Large intestine (tissue), 3 donors: ENCODE results near the gene COX8A. TPM values are rescaled to one million over a fixed set of nuclear protein-coding genes. Genes with fewer than 3 reads are reported as not detected.

Experiments
- DNase-seq, 2 donors: peaks; one replicate each; pipeline versions ENCODE4 v3.0.0 to v3.0.0-alpha.2; 2013
- H3K27ac ChIP-seq: one replicate; pipeline ENCODE4 v1.5.1; 2013; ENCODE audit warnings: low read length
- H3K27me3 ChIP-seq: 2 replicates; pipeline ENCODE4 v1.6.1; 2013; ENCODE audit warnings: low read length; ENCODE audit not compliant: control insufficient read depth, insufficient read depth
- H3K36me3 ChIP-seq: 2 replicates; pipeline ENCODE4 v1.6.1; 2013; ENCODE audit warnings: low read length; ENCODE audit not compliant: control insufficient read depth, insufficient read depth
- H3K4me1 ChIP-seq: one replicate; pipeline ENCODE4 v1.6.1; 2013; ENCODE audit warnings: low read length; ENCODE audit not compliant: control insufficient read depth, insufficient read depth
- H3K4me3 ChIP-seq: one replicate; pipeline ENCODE4 v1.5.1; 2013; ENCODE audit warnings: low read length
- H3K9me3 ChIP-seq: one replicate; pipeline ENCODE4 v1.6.1; 2013; ENCODE audit warnings: mild to moderate bottlenecking, low read depth, low read length, moderate library complexity; ENCODE audit not compliant: control insufficient read depth
- WGBS: methylation state at CpG from one replicate; pipeline ENCODE4 v1.1.5; 2013; ENCODE audit warnings: low lambda C conversion rate; ENCODE audit not compliant: insufficient coverage; 5-methylcytosine and 5-hydroxymethylcytosine counted together
- polyA plus RNA-seq: library from polyadenylated mRNA; unstranded; fragments of 120-200 nt; gene quantifications from one replicate; pipeline ENCODE4 v1.2.1, GENCODE V29; 2013

COX8A gene
- polyA plus RNA-seq, 1 donor, result 331 TPM

- H3K4me1 ChIP-seq, result peaks cover 16% of the 10 kb centered on the region
- DNase-seq, result no peak
- peaks cover 33% of the 10 kb centered on the region for H3K27me3 ChIP-seq
- no peaks in the 10 kb centered on the region for H3K36me3 ChIP-seq
- WGBS, result no CpG with 5 or more reads among the region's 8 CpGs
- H3K4me3 ChIP-seq, result no peak overlapping the region
- peaks cover 21% of the 10 kb centered on the region for H3K9me3 ChIP-seq
- H3K27ac ChIP-seq, result no peak overlapping the region
Measured at GRCh38 chr11:64009710-64010109, 35.3 kb downstream of the COX8A start.

- Histone ChIP-seq H3K9me3 (peaks cover 21% of the 10 kb centered on the region), H3K27me3 (peaks cover 31% of the 10 kb centered on the region), H3K4me3 (no peak overlapping the region), H3K36me3 (no peaks in the 10 kb centered on the region), H3K27ac (no peak overlapping the region), H3K4me1 (peaks cover 16% of the 10 kb centered on the region)
- DNase-seq, result no peak
- no CpG with 5 or more reads among the region's 2 CpGs for WGBS
Measured at GRCh38 chr11:64010783-64011182, 36.4 kb downstream of the COX8A start.

- Histone ChIP-seq H3K27ac (no peak overlapping the region), H3K36me3 (no peaks in the 10 kb centered on the region), H3K27me3 (peaks cover 25% of the 10 kb centered on the region), H3K4me1 (peaks cover 16% of the 10 kb centered on the region), H3K9me3 (peaks cover 21% of the 10 kb centered on the region), H3K4me3 (no peak overlapping the region)
- 80% methylated on average over 1 of the region's 8 CpGs for WGBS
- DNase-seq, result no peak
Measured at GRCh38 chr11:64011371-64011770, 37.0 kb downstream of the COX8A start.

GRCh38 chr11:64013141-64013896 lies 38.9 kb downstream of the COX8A start:
- Histone ChIP-seq H3K9me3 (peaks cover 19% of the 10 kb centered on the region), H3K27ac (no peak overlapping the region), H3K4me1 (no peaks in the 10 kb centered on the region), H3K36me3 (no peaks in the 10 kb centered on the region), H3K27me3 (peaks cover 5% of the 10 kb centered on the region), H3K4me3 (no peak overlapping the region)
- no peak for DNase-seq
- WGBS, result no CpG with 5 or more reads among the region's 16 CpGs

- no peaks in the 10 kb centered on the region for H3K36me3 ChIP-seq
- H3K9me3 ChIP-seq, result peaks cover 19% of the 10 kb centered on the region
- no peaks in the 10 kb centered on the region for H3K4me1 ChIP-seq
- DNase-seq, result no peak
- H3K4me3 ChIP-seq, result no peak overlapping the region
- WGBS, result no CpG with 5 or more reads among the region's 11 CpGs
- no peak overlapping the region for H3K27ac ChIP-seq
- no peaks in the 10 kb centered on the region for H3K27me3 ChIP-seq
Measured at GRCh38 chr11:64014356-64014755, 39.9 kb downstream of the COX8A start.

- DNase-seq, result no peak
- Histone ChIP-seq H3K36me3 (no peaks in the 10 kb centered on the region), H3K9me3 (peaks cover 10% of the 10 kb centered on the region), H3K27ac (no peak overlapping the region), H3K27me3 (no peaks in the 10 kb centered on the region), H3K4me3 (no peak overlapping the region), H3K4me1 (no peaks in the 10 kb centered on the region)
- WGBS, result no CpG with 5 or more reads among the region's 20 CpGs
Measured at GRCh38 chr11:64015510-64015909, 41.1 kb downstream of the COX8A start.

GRCh38 chr11:64015935-64016845 lies 41.8 kb downstream of the COX8A start:
- no peak for DNase-seq
- Histone ChIP-seq H3K9me3 (peaks cover 3% of the 10 kb centered on the region), H3K27me3 (no peaks in the 10 kb centered on the region), H3K27ac (no peak overlapping the region), H3K4me3 (no peak overlapping the region), H3K4me1 (no peaks in the 10 kb centered on the region), H3K36me3 (no peaks in the 10 kb centered on the region)
- WGBS, result no CpG with 5 or more reads among the region's 35 CpGs

- DNase-seq, result no peak
- peaks cover 2% of the 10 kb centered on the region for H3K9me3 ChIP-seq
- no CpG with 5 or more reads among the region's 7 CpGs for WGBS
- no peaks in the 10 kb centered on the region for H3K27me3 ChIP-seq
- H3K4me1 ChIP-seq, result peaks cover 3% of the 10 kb centered on the region
- H3K36me3 ChIP-seq, result no peaks in the 10 kb centered on the region
- H3K4me3 ChIP-seq, result no peak overlapping the region
- no peak overlapping the region for H3K27ac ChIP-seq
Measured at GRCh38 chr11:64017945-64018224, 43.5 kb downstream of the COX8A start.

GRCh38 chr11:64018310-64018709 lies 43.9 kb downstream of the COX8A start:
- Histone ChIP-seq H3K27me3 (no peaks in the 10 kb centered on the region), H3K4me1 (peaks cover 3% of the 10 kb centered on the region), H3K36me3 (no peaks in the 10 kb centered on the region), H3K27ac (no peak overlapping the region), H3K4me3 (no peak overlapping the region), H3K9me3 (peaks cover 2% of the 10 kb centered on the region)
- DNase-seq, result no peak
- WGBS, result no CpG with 5 or more reads among the region's 8 CpGs

GRCh38 chr11:64019106-64020037 lies 45.0 kb downstream of the COX8A start:
- peaks cover 2% of the 10 kb centered on the region for H3K9me3 ChIP-seq
- no peak overlapping the region for H3K27ac ChIP-seq
- H3K36me3 ChIP-seq, result no peaks in the 10 kb centered on the region
- WGBS, result 100% methylated on average over 4 of the region's 27 CpGs
- no peaks in the 10 kb centered on the region for H3K27me3 ChIP-seq
- H3K4me1 ChIP-seq, result peaks cover 3% of the 10 kb centered on the region
- no peak for DNase-seq
- no peak overlapping the region for H3K4me3 ChIP-seq
